ENCODE data around the gene TP63. TPM values are rescaled to one million over a fixed set of nuclear protein-coding genes. Genes with fewer than 3 reads are reported as not detected.

Gene TP63
- total RNA-seq, 1 experiment from 2014 or later = 41.9 TPM

- intact Hi-C loops (cut with micrococcal nuclease) = no loop called here
- Mint-ChIP-seq H3K36me3 (ENCODE audit: insufficient read depth, unreplicated experiment) (no peaks in the 10 kb centered on the region), H3K4me3 (ENCODE audit: unreplicated experiment) (no peak overlapping the region), H3K27ac (ENCODE audit: low read depth, unreplicated experiment) (no peak overlapping the region), H3K4me1 (ENCODE audit: insufficient read depth, unreplicated experiment) (peaks cover 18% of the 10 kb centered on the region), H3K9me3 (ENCODE audit: unreplicated experiment) (no peaks in the 10 kb centered on the region), H3K27me3 (ENCODE audit: insufficient read depth, unreplicated experiment) (no peaks in the 10 kb centered on the region)
- ChIA-PET POLR2A (no interaction called here), CTCF (no interaction called here)
- no peak for TF ChIP-seq CTCF (IDR thresholded peaks at IDR 0.05; ENCODE audit: unreplicated experiment)
- BruUV-seq (replicated peaks) = no TSS peak
- no peak for DNase-seq (ENCODE audit: unreplicated experiment)
These were observed 90.9 kb downstream of the TP63 start for GRCh38 chr3:189721873-189722665.

GRCh38 chr3:189724356-189724755 lies 93.2 kb downstream of the TP63 start:
- Mint-ChIP-seq H3K27ac (ENCODE audit: low read depth, unreplicated experiment) (no peak overlapping the region), H3K36me3 (ENCODE audit: insufficient read depth, unreplicated experiment) (no peaks in the 10 kb centered on the region), H3K4me1 (ENCODE audit: insufficient read depth, unreplicated experiment) (peaks cover 13% of the 10 kb centered on the region), H3K9me3 (ENCODE audit: unreplicated experiment) (no peaks in the 10 kb centered on the region), H3K27me3 (ENCODE audit: insufficient read depth, unreplicated experiment) (no peaks in the 10 kb centered on the region), H3K4me3 (ENCODE audit: unreplicated experiment) (no peak overlapping the region)
- BruUV-seq (replicated peaks) = no TSS peak
- ChIA-PET CTCF (no interaction called here), POLR2A (no interaction called here)
- no peak for TF ChIP-seq CTCF (IDR thresholded peaks at IDR 0.05; ENCODE audit: unreplicated experiment)
- intact Hi-C loops (cut with micrococcal nuclease) = no loop called here
- no peak for DNase-seq (ENCODE audit: unreplicated experiment)

GRCh38 chr3:189726277-189726676 lies 95.1 kb downstream of the TP63 start:
- peak; percentile 10 for DNase-seq (ENCODE audit: unreplicated experiment)
- Mint-ChIP-seq H3K4me3 (ENCODE audit: unreplicated experiment) (no peak overlapping the region), H3K27me3 (ENCODE audit: insufficient read depth, unreplicated experiment) (no peaks in the 10 kb centered on the region), H3K27ac (ENCODE audit: low read depth, unreplicated experiment) (no peak overlapping the region), H3K36me3 (ENCODE audit: insufficient read depth, unreplicated experiment) (no peaks in the 10 kb centered on the region), H3K4me1 (ENCODE audit: insufficient read depth, unreplicated experiment) (peaks cover 7% of the 10 kb centered on the region), H3K9me3 (ENCODE audit: unreplicated experiment) (no peaks in the 10 kb centered on the region)
- BruUV-seq (replicated peaks) = no TSS peak
- intact Hi-C loops (cut with micrococcal nuclease) = no loop called here
- ChIA-PET CTCF (interaction anchor here (0.9 kb wide), 1 partner anchor 38 kb away, joined by 4 read pairs; no protein-coding TSS in a partner anchor), POLR2A (interaction anchor here (0.6 to 1.8 kb wide), 2 partner anchors 14 to 428 kb away, joined by 3 to 5 read pairs; no protein-coding TSS in a partner anchor)
- no peak for TF ChIP-seq CTCF (IDR thresholded peaks at IDR 0.05; ENCODE audit: unreplicated experiment)

- ChIA-PET CTCF (interaction anchor here (0.9 kb wide), 1 partner anchor 37 kb away, joined by 4 read pairs; no protein-coding TSS in a partner anchor), POLR2A (interaction anchor here (0.7 kb wide), 1 partner anchor 28 kb away, joined by 3 read pairs; no protein-coding TSS in a partner anchor)
- Mint-ChIP-seq H3K27ac (ENCODE audit: low read depth, unreplicated experiment) (no peak overlapping the region), H3K36me3 (ENCODE audit: insufficient read depth, unreplicated experiment) (no peaks in the 10 kb centered on the region), H3K27me3 (ENCODE audit: insufficient read depth, unreplicated experiment) (no peaks in the 10 kb centered on the region), H3K4me3 (ENCODE audit: unreplicated experiment) (no peak overlapping the region), H3K4me1 (ENCODE audit: insufficient read depth, unreplicated experiment) (peaks cover 7% of the 10 kb centered on the region), H3K9me3 (ENCODE audit: unreplicated experiment) (no peaks in the 10 kb centered on the region)
- intact Hi-C loops (cut with micrococcal nuclease) = no loop called here
- no peak for DNase-seq (ENCODE audit: unreplicated experiment)
- no TSS peak for BruUV-seq (replicated peaks)
- TF ChIP-seq CTCF (IDR thresholded peaks at IDR 0.05; ENCODE audit: unreplicated experiment) = no peak
These were observed 96.0 kb downstream of the TP63 start for GRCh38 chr3:189727158-189727557.
